ENCODE results near the gene NOS2. TPM values are rescaled to one million over a fixed set of nuclear protein-coding genes. Genes with fewer than 3 reads are reported as not detected.

NOS2 gene
- total RNA-seq, 1 donor from 2014 or later = not detected

DNA sequence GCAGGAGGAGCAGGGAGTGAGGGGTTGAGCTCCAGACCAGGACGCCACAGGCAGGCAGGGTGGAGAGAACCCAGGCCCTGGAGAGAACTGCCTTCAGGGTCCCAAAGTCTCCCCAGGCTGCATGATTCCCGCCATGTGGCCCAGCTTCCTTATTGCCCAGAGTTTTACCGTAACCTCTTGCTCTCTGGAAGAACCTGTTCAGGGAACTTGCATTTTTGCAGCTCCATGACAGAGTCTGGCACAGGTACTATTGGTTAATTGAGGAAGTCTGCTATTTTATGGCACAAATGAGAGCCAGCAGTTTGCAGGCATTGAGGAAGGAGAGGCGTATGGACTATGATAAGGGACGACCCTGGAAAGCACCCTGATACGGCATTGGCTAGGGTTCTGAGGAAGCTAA is 11.6 kb upstream of the NOS2 start:
- intact Hi-C loops (cut with DNase I) = no loop called here
- no peaks in the 10 kb centered on the region for H3K4me1 ChIP-seq
- TF ChIP-seq, protein P1, sequence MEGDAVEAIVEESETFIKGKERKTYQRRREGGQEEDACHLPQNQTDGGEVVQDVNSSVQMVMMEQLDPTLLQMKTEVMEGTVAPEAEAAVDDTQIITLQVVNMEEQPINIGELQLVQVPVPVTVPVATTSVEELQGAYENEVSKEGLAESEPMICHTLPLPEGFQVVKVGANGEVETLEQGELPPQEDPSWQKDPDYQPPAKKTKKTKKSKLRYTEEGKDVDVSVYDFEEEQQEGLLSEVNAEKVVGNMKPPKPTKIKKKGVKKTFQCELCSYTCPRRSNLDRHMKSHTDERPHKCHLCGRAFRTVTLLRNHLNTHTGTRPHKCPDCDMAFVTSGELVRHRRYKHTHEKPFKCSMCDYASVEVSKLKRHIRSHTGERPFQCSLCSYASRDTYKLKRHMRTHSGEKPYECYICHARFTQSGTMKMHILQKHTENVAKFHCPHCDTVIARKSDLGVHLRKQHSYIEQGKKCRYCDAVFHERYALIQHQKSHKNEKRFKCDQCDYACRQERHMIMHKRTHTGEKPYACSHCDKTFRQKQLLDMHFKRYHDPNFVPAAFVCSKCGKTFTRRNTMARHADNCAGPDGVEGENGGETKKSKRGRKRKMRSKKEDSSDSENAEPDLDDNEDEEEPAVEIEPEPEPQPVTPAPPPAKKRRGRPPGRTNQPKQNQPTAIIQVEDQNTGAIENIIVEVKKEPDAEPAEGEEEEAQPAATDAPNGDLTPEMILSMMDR (IDR thresholded peaks at IDR 0.05) = no peak
- no peak for DNase-seq (ENCODE audit: low spot score in 2 of 2)
- H3K36me3 ChIP-seq = no peaks in the 10 kb centered on the region
- no peaks in the 10 kb centered on the region for H3K9me3 ChIP-seq
- no peak overlapping the region for H3K27ac ChIP-seq
- no peak overlapping the region for H3K4me3 ChIP-seq
- H3K27me3 ChIP-seq = no peaks in the 10 kb centered on the region

DNA sequence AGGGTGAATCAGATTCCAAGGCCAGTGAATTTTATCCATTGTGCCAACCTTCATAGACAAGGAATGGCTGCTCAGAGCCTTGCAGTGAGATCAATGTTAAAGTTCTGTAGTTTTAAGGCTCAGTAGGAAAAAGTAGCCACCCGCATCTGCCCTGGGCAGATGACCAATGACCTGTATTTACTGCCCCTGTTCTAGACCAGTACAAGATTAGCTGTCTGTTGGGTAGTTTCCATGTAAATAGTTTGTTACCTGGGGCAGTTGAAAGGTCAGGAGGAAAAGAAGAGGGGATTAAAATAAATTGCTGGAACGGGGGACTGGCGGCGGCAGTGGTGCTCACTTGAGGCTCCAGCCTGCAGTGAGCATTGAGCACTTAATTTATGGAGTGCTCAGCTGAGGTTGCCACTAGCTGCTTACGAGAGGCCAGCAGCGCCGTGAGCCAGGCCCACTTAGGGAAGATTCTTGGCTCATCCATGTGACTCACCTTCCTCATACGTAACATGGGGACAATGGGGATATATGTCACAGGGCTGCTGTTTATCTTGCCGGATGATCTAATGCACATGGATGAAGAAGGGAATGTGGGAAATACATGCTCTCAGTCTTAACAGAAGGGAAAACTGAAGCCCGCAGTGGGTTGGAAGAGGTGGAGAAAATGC is 10.7 kb upstream of the NOS2 start:
- intact Hi-C loops (cut with DNase I) = no loop called here
- no peaks in the 10 kb centered on the region for H3K9me3 ChIP-seq
- no peaks in the 10 kb centered on the region for H3K4me1 ChIP-seq
- DNase-seq (ENCODE audit: low spot score in 2 of 2) = no peak
- H3K4me3 ChIP-seq = no peak overlapping the region
- H3K36me3 ChIP-seq = no peaks in the 10 kb centered on the region
- H3K27ac ChIP-seq = no peak overlapping the region
- H3K27me3 ChIP-seq = no peaks in the 10 kb centered on the region
- TF ChIP-seq, protein P1 (IDR thresholded peaks at IDR 0.05) = no peak

DNA sequence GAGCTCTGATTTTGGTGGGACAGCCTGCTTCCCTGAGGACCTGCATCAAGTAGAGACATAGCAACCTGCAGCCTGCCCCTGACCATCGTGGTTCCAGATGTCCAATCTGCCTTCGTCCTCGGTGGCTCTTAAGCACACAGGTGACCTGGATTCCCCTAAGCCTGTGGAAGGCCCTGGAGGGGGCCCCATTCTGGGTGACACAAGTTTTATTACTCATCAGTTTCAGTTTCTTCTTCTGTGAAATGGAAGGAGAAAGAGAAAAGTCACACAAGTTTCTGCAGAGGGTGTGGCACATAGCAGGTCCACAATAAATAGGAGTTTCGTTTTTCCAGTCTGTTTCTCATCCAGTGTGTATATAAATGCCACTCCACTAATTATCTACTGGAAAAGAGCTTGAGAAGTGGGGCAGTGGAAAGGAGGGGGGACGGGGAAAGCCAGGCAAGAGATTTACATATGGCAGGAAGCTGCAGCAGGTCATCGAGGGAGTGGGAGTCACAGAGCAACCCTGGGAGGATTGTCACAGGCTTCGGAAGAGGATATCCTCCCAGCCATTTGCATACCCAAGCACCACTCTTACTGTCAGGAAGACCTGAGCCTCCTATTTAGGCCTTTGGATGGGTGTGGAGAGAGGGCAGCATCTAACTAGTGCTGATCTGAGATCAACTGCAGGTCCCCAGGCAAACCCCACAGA is 10.0 kb upstream of the NOS2 start:
- Histone ChIP-seq H3K4me1 (no peaks in the 10 kb centered on the region), H3K9me3 (no peaks in the 10 kb centered on the region), H3K27ac (no peak overlapping the region), H3K27me3 (no peaks in the 10 kb centered on the region), H3K36me3 (no peaks in the 10 kb centered on the region), H3K4me3 (no peak overlapping the region)
- no peak for DNase-seq (ENCODE audit: low spot score in 2 of 2)
- intact Hi-C loops (cut with DNase I) = no loop called here
- TF ChIP-seq, protein P1 (IDR thresholded peaks at IDR 0.05) = no peak

DNA sequence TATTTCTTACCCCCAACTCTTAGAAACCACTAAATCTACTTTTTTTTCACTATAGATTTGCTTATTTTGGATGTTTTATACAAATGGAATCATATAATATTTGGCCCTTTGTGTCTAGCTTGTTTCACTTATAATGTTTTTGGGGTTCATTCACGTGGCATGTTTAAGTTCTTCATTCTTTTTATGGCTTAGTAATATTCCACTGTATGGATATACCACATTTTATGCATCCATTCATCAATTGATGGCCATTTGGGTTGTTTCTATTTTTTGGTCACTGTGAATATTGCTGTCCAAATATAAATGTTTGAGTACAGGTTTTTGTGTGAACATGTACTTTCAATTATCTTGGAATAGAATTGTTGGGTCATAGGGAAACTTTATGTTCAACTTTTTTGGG is 9.2 kb upstream of the NOS2 start:
- DNase-seq (ENCODE audit: low spot score in 2 of 2) = no peak
- H3K9me3 ChIP-seq = no peaks in the 10 kb centered on the region
- H3K27ac ChIP-seq = no peak overlapping the region
- H3K4me1 ChIP-seq = no peaks in the 10 kb centered on the region
- no peak overlapping the region for H3K4me3 ChIP-seq
- no peaks in the 10 kb centered on the region for H3K27me3 ChIP-seq
- intact Hi-C loops (cut with DNase I) = no loop called here
- TF ChIP-seq, protein P1 (IDR thresholded peaks at IDR 0.05) = no peak
- H3K36me3 ChIP-seq = no peaks in the 10 kb centered on the region

DNA sequence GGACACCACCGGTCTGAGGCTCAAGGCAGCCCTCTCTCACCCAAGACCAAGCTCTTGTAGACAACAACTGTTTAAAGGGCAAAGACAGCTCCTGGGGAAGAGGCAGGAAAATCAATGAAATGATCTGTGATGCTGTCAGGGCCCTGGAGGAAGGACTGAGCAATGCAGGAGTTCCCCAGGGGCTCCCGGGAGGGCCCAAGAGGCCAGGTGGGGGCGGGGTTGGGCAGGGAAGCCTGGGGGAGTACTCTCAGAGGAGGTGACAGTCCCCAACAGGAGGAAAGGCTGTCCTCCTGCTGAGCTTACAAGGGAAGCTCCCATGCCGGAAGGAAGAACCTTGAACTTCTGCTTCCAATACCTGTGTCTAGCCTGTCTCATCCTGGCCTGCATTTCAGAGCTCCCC is 8.3 kb upstream of the NOS2 start:
- no peaks in the 10 kb centered on the region for H3K4me1 ChIP-seq
- no peaks in the 10 kb centered on the region for H3K27me3 ChIP-seq
- no peak overlapping the region for H3K27ac ChIP-seq
- H3K9me3 ChIP-seq = no peaks in the 10 kb centered on the region
- no peak for DNase-seq (ENCODE audit: low spot score in 2 of 2)
- TF ChIP-seq, protein P1 (IDR thresholded peaks at IDR 0.05) = no peak
- intact Hi-C loops (cut with DNase I) = no loop called here
- H3K4me3 ChIP-seq = no peak overlapping the region
- no peaks in the 10 kb centered on the region for H3K36me3 ChIP-seq
